KBM-7 (cell line): ENCODE data around the gene SOS1.
"Not testable (repeated sequence)": the region's sequence is repeated elsewhere in the genome, so short reads cannot be mapped to it uniquely, and the experiment has no call there.

Experiments used
- DNase-seq: peaks from one replicate; pipeline ENCODE4 v3.0.0-alpha.2; 2015
- in situ Hi-C: fragments of 300-500 bp; cut with MboI; formaldehyde crosslinking; loops from 2 replicates; pipeline ENCODE4 v1.14.3; 2020; ENCODE audit warnings: low sequenced_read_pairs, low pct_unique_long_range_greater_than_20kb, mixed read lengths

The SOS1 gene

GRCh38 chr2:39140322-39140847 is 19.5 kb upstream of the SOS1 start:
- in situ Hi-C loops = no loop called here
- DNase-seq = no peak

DNA sequence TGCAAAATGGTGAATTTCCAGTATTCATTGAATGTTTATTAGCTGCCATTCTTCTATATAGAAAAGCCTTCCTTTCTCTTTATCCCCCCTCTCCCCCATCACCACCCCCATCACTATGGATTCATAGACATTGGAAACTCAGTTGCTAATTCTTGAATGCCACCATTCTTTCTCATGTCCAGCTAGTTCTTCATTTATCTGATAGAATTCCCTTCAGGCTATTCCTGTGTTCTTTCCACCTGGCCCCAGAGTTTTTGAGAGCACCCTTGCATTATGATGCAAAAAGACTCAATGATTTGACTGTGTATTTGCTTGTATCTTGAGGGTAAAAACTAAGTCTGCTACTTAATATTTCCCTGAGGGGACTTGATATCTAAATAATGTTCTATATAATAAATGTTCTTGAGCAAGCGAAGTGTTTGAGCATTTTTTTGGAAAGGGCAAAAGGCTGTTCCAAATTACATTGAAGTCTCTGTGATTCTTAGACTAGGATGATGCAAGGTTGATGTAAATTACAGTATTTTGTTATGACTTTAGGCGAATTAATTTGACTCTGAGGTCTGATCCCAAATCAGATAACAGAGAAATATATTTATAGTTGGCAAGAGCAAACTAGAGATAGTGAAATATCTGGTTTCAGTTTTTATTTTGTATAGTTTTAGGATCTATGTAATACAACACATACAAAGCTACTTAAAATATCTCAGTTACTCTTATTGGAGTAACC is 18.8 kb upstream of the SOS1 start:
- in situ Hi-C loops = no loop called here

DNA sequence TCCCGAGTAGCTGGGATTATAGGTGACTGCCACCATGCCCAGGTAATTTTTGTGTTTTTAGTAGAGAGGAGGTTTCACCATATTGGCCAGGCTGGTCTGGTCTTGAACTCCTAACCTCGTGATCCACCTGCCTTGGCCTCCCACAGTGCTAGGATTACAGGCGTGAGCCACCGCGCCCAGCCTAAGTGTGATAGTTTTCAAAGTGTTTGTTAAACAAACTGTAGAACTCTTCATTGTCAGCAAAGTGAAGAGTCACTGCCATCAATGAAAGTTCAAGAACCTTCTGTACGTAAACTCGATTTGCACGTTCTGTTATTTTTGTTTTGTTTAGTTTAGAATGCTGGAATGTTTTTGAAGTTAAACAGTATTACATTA is 18.0 kb upstream of the SOS1 start:
- no peak for DNase-seq
- in situ Hi-C loops = no loop called here

More for the DNA sequence above, 18.8 kb upstream of the SOS1 start:
- DNase-seq = no peak

DNA sequence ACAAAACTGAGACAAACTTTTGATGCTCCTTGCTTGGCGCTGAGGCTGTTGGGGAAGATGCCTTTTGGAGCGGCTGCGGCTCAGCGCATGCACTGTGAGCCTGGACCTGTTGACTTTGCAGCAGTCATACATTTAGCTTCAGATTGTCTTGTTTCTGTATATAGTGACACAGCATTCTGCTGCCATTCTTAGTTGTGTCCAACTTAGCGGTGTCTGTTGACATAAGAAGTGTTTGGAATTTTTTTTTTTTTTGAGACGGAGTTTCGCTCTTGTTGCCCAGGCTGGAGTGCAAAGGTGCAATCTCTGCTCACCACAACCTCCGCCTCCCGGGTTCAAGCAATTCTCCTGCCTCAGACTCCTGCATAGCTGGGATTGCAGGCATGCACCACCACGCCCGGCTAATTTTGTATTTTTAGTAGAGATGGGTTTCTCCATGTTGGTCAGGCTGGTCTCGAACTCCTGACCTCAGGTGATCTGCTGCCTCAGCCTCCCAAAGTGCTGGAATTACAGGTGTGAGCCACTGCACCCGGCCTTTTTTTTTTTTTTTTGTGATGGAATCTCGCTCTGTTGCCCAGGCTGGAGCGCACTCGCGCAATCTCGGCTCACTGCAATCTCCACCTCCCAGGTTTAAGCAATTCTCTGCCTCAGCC is 17.5 kb upstream of the SOS1 start:
- in situ Hi-C loops, DNase-seq: not testable (repeated sequence)

GRCh38 chr2:39136799-39137198 is 15.9 kb upstream of the SOS1 start:
- DNase-seq = no peak
- in situ Hi-C loops = no loop called here

DNA sequence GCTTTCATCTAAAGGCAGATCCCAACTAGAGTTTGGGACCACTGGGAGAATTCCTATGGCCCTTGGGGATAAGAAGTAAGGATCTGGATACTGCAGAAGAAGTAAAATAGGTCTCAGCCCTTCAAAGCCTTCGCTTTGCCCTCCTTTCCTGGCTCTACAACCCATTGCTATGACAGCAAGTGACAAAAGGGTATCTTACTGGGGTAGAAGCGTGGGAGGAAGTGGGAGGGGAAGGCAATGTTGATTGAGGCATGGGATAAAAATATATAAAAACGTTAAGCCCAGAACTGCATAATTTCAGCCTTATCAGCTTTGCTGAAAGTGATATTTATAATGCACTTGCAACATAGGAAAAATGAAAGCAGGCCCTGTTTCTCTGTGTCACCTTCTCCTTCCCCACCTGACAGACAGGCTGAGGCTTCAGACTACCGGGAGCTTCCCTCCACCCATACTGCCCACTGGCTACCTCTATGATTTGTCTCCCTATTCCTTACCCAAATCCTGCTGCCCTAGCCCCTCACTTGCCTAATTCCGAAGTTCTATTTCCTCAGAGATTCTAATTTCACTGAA is 14.9 kb upstream of the SOS1 start:
- in situ Hi-C loops = no loop called here

GRCh38 chr2:39133215-39133851 is 12.5 kb upstream of the SOS1 start:
- no peak for DNase-seq
- in situ Hi-C loops = no loop called here

More for the DNA sequence above, 14.9 kb upstream of the SOS1 start:
- peak; percentile 46 for DNase-seq

GRCh38 chr2:39128919-39129391 is 8.1 kb upstream of the SOS1 start:
- no peak for DNase-seq

GRCh38 chr2:39127973-39128372 is 7.1 kb upstream of the SOS1 start:
- in situ Hi-C loops = no loop called here
- peak; percentile 36 for DNase-seq

More at GRCh38 chr2:39128919-39129391, 8.1 kb upstream of the SOS1 start:
- in situ Hi-C loops = no loop called here

- DNase-seq = no peak
- in situ Hi-C loops = no loop called here
Observed at GRCh38 chr2:39124746-39125057, 3.9 kb upstream of the SOS1 start.

DNA sequence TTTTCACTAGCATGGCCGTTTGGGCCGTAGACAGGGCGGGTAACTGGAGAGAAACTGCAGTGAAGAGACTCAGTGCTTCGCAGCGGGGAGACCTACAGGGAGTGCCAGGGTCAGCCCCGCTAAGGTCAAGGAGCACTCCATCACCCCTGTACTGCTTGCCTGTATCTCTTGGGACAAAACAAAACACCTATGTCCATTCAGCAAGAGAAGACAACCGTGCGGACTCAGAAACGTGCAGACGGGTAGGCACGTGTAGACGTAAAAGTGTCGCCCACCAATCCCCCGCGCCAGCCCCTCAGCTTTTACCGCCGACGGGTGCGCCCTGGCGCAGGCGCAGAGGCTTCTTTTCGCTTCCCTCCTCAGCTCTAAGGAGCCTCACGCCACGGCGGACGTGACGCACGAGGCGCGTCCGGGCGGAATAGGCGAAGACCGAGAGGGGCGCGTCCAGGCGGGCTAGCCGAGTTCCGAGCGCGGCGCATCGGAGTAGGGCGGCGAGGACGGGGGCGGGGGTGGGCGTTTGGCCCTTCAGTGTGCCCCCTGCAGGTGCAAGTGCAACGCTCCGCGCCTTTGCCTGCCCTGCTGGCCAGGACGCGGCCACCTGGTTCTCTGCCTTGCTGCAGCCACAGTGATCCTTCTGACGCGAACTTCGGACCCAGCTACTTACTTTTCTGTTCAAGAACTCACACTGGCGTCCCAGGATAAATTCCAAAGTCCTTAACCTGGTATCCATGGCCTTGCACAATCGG is 3.3 kb upstream of the SOS1 start:
- in situ Hi-C loops = no loop called here
- DNase-seq = peak; percentile 96

DNA sequence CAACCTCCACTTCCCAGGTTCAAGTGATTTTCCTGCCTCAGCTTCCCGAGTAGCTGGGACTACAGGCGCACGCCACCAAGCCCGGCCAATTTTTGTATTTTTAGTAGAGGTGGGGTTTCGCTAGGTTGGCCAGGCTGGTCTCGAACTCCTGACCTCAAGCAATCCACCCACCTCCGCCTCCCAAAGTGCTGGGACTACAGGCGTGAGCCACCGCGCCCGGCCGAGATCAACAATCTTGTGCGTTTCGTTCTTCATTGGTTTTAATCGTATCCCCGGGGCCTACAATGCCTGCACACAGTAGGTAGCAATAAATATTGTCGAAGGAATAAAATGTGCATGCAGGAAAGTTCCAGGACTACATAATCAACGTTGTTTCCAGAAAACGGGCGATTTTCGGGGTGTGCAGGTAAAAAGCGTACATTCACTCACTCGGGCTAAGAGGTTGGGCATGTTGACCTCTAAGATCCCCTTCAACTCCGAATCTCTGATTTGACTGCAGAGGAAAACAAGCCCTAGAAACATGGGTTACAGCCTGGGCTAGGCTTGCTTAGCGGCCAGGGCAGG is 2.7 kb upstream of the SOS1 start:
- no peak for DNase-seq
- in situ Hi-C loops = no loop called here

DNA sequence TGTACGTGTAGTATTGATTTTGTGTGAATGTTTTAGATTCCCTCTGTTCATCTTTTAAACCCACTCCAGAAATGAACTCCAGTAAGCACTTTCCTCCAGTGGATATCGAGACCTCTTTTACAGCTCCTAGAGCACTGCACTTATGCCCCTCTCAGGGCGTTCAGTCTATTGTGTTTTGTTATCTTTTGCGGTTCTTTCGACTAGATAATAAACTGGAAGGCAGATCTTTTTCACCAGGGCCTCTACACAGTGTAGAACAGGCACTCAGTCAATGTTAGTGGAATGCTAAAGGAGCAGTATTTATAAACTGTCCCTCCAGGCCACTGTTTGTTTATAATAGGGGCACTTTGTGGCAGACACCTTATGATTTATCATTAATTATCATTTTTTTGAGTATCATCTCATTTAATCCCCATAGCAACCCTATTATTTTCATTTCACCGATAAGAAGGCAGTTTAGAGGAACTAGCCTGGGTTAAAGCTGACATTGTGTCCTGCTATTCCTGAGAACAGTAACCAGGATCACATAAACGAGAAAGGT is 742 bp upstream of the SOS1 start:
- in situ Hi-C loops = no loop called here
- no peak for DNase-seq

GRCh38 chr2:39120521-39120770 is 405 bp downstream of the SOS1 start:
- in situ Hi-C loops = no loop called here
- DNase-seq = no peak

DNA sequence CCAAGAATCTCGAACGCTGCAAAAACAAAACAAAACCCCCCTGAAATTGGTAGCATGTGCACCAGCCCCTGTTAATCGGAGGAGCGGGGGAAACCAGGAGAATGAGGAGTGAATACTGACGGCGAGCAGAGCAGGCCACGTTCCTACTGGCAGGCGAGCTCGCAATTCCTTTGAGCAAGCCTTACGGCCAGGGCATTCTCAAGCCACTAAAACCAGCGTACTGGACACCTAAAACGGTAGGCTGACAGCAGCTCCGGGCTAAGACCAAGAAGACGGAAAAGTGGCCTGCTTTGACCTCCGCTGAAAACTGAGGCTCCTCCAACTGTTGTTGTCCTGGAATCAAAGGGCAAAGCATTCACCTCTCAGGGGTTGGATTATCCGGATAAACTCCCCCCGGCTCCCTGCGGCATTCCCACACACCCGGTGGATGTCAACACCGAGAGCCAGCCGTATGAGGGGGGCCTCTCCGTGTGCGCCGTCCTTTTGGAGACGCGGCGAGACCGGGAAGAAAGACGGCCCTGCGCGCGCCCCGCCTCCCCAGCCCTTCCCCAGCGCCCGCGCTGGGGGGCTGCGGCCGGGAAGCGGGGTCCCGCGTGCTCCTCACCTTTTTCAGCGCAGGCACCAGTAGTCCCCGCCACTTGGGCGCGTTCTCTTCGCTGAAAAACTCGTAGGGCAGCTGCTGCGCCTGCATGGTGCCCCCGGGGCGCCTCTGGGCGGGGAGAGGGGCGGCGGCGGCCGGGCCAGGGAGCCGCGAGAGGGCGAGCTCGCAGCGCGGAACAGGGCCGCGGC is 925 bp downstream of the SOS1 start:
- in situ Hi-C loops = no loop called here
- peak; percentile 56 for DNase-seq

DNA sequence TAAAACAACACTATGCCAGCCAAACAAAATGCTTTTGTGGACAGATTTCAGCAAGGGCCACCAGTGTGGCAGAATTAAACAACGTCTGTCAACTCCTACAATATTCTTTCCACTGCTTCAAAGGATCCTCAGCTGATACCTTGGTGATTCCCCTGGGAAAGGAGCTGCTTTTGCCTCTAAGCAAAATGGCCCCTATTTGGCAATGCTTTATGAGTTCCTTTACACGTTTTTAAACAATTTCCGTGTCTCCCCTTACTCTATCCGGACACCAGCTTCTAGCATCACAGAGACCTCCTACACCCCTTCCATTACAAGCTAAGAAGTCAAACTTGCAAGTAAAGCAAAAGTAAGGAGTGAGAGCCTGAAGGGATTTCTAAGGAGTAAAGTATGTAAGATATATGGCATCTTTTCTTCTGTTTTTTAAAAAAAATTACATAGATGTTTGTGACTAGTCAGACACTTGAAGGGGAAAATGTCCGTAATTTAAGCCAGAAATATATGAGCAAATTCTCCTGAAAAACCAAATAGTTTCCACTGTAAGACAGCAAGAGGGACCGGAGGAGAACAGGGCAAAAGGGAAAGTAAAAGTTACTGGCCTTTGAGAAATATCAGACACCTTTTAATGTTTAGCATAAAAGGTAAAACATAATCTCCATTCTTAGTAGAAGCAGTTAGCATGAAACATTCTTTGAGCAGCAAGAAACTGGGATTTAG is 1.9 kb downstream of the SOS1 start:
- peak; percentile 37 for DNase-seq
- in situ Hi-C loops = no loop called here

- in situ Hi-C loops = no loop called here
- DNase-seq = no peak
Observed at GRCh38 chr2:39115556-39115955, 5.3 kb downstream of the SOS1 start.

DNA sequence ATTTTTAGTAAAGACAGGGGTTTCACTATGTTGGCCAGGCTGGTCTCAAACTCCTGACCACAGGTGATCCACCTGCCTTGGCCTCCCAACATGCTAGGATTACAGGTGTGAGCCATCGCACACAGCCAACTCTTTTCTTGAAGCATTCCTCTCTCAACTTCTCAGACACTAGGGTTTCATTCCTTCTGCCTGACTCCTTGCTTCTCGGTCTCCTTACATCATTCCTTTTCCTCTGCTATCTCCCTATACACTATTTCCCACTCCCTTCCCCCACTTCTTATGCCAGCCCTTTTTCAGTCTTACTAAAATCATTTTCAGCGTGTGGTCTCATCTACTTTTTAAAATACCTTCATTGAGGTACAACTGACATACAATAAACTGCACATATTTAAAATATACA is 6.1 kb downstream of the SOS1 start:
- no peak for DNase-seq
- in situ Hi-C loops = no loop called here
